Mesenchymal stem cell (in vitro differentiated cells and primary cell): ENCODE results near the gene MAMDC4.
"Not testable (repeated sequence)": the region's sequence is repeated elsewhere in the genome, so short reads cannot be mapped to it uniquely, and the experiment has no call there.

Experiments used
- DNase-seq: peaks from one replicate; pipeline ENCODE4 v3.0.0-alpha.2; 2013
- H2AFZ ChIP-seq: one replicate; pipeline ENCODE4 v1.6.1; 2013; ENCODE audit warnings: low read depth, mild to moderate bottlenecking, control low read depth, inconsistent platforms, low read length, moderate library complexity
- H2AK5ac ChIP-seq: 2 replicates; pipeline ENCODE4 v1.6.1; 2013; ENCODE audit warnings: low read length, moderate library complexity, mild to moderate bottlenecking, inconsistent platforms; ENCODE audit not compliant: severe bottlenecking
- H2BK120ac ChIP-seq: one replicate; pipeline ENCODE4 v1.6.1; 2013; ENCODE audit warnings: low read depth, mild to moderate bottlenecking, inconsistent platforms, low read length, moderate library complexity
- H2BK12ac ChIP-seq, 2 experiments: one replicate each; pipeline ENCODE4 v1.6.1; 2013; ENCODE audit warnings: inconsistent platforms in 2 of 2, low read length in 2 of 2, mild to moderate bottlenecking in 2 of 2, moderate library complexity in 2 of 2, control low read depth in 1 of 2
- H2BK15ac ChIP-seq: one replicate; pipeline ENCODE4 v1.6.1; 2013; ENCODE audit warnings: mild to moderate bottlenecking, low read depth, inconsistent platforms; ENCODE audit not compliant: poor library complexity, severe bottlenecking
- H2BK5ac ChIP-seq: 2 replicates; pipeline ENCODE4 v1.6.1; 2013; ENCODE audit warnings: low read depth, mild to moderate bottlenecking, low read length, control low read depth, inconsistent platforms; ENCODE audit not compliant: poor library complexity, severe bottlenecking
- H3K14ac ChIP-seq, 2 experiments: one replicate each; pipeline ENCODE4 v1.6.1; 2013; ENCODE audit warnings: inconsistent platforms in 2 of 2, low read length in 2 of 2, control low read depth in 1 of 2, mild to moderate bottlenecking in 1 of 2, moderate library complexity in 1 of 2
- H3K18ac ChIP-seq, 2 experiments: one replicate each; pipeline ENCODE4 v1.6.1; 2013; ENCODE audit warnings: inconsistent platforms in 2 of 2, low read length in 2 of 2, control low read depth in 1 of 2, low read depth in 1 of 2, mild to moderate bottlenecking in 1 of 2
- H3K23ac ChIP-seq, 2 experiments: one replicate each; pipeline ENCODE4 v1.6.1; 2013; ENCODE audit warnings: inconsistent platforms in 2 of 2, low read length in 2 of 2, mild to moderate bottlenecking in 2 of 2, moderate library complexity in 2 of 2, control low read depth in 1 of 2
- H3K27ac ChIP-seq: 2 replicates; pipeline ENCODE4 v1.5.1; 2013; ENCODE audit warnings: mild to moderate bottlenecking, moderate library complexity, low read length, control low read depth, inconsistent platforms; ENCODE audit not compliant: poor library complexity, severe bottlenecking
- H3K27me3 ChIP-seq, 2 experiments: 2 replicates each; pipeline versions ENCODE4 v1.6.1 to v1.7.0; 2013; ENCODE audit warnings: low read length in 2 of 2, mild to moderate bottlenecking in 2 of 2, moderate library complexity in 2 of 2, control low read depth in 1 of 2, inconsistent platforms in 1 of 2; ENCODE audit not compliant: control insufficient read depth in 1 of 2, insufficient read depth in 1 of 2
- H3K36me3 ChIP-seq, 2 experiments: 2 replicates each; pipeline versions ENCODE4 v1.6.1 to v1.7.0; 2013; ENCODE audit warnings: low read length in 2 of 2, control low read depth in 1 of 2, inconsistent platforms in 1 of 2, low read depth in 1 of 2, mild to moderate bottlenecking in 1 of 2; ENCODE audit not compliant: insufficient read depth in 2 of 2, control insufficient read depth in 1 of 2
- H3K4ac ChIP-seq, 2 experiments: one replicate each; pipeline ENCODE4 v1.6.1; 2013; ENCODE audit warnings: inconsistent platforms in 2 of 2, low read length in 2 of 2, mild to moderate bottlenecking in 2 of 2, moderate library complexity in 2 of 2, control low read depth in 1 of 2, low read depth in 1 of 2
- H3K4me1 ChIP-seq: 2 replicates; pipeline ENCODE4 v1.6.1; 2013; ENCODE audit warnings: low read depth, low read length, control low read depth; ENCODE audit not compliant: control insufficient read depth, insufficient read depth
- H3K4me2 ChIP-seq: 2 replicates; pipeline ENCODE4 v1.6.1; 2013; ENCODE audit warnings: low read length, mild to moderate bottlenecking, inconsistent platforms; ENCODE audit not compliant: poor library complexity, severe bottlenecking
- H3K4me3 ChIP-seq, 2 experiments: 2 replicates each; pipeline versions ENCODE4 v1.5.1 to v1.7.0; 2013; ENCODE audit warnings: low read length in 2 of 2, mild to moderate bottlenecking in 2 of 2, control low read depth in 1 of 2, low read depth in 1 of 2; ENCODE audit not compliant: insufficient read depth in 1 of 2
- H3K79me1 ChIP-seq: replicated peaks from 2 replicates; pipeline ENCODE4 v1.6.1; 2013; ENCODE audit warnings: mild to moderate bottlenecking, control low read depth, low read length, inconsistent platforms; ENCODE audit not compliant: poor library complexity, severe bottlenecking
- H3K9ac ChIP-seq: 2 replicates; pipeline ENCODE4 v1.7.0; 2013; ENCODE audit warnings: mild to moderate bottlenecking, low read length, moderate library complexity
- H3K9me3 ChIP-seq: 2 replicates; pipeline ENCODE4 v1.7.0; 2013; ENCODE audit warnings: mild to moderate bottlenecking, low read length; ENCODE audit not compliant: control insufficient read depth
- H4K8ac ChIP-seq: one replicate; pipeline ENCODE4 v1.6.1; 2013; ENCODE audit warnings: inconsistent platforms, mild to moderate bottlenecking, low read length, moderate library complexity
- H4K91ac ChIP-seq: one replicate; pipeline ENCODE4 v1.6.1; 2013; ENCODE audit warnings: mild to moderate bottlenecking, low read length, inconsistent platforms
- WGBS: methylation state at CpG from one replicate; pipeline ENCODE4 v1.1.7; 2013; ENCODE audit warnings: mixed read lengths; 5-methylcytosine and 5-hydroxymethylcytosine counted together

Gene MAMDC4

GRCh38 chr9:136863623-136864273 lies 11.6 kb downstream of the MAMDC4 start:
- Histone ChIP-seq H3K27ac (no peak overlapping the region), H3K36me3 (peaks cover 48 to 60% of the 10 kb centered on the region in 2 experiments), H3K4me1 (peaks cover 21% of the 10 kb centered on the region), H4K8ac (no peak overlapping the region), H2AK5ac (no peak overlapping the region), H3K23ac (no peak overlapping the region), H3K18ac (no peak overlapping the region), H3K9me3 (no peaks in the 10 kb centered on the region), H2BK15ac (no peak overlapping the region), H4K91ac (no peak overlapping the region), H3K14ac (no peak overlapping the region), H2AFZ (no peak overlapping the region), H3K4me3 (no peak overlapping the region), H3K4ac (no peak overlapping the region), H3K79me1 (peaks cover 34% of the 10 kb centered on the region), H2BK120ac (no peak overlapping the region), H3K4me2 (no peak overlapping the region), H2BK5ac (no peak overlapping the region), H3K9ac (peak overlapping the region; percentile 42), H2BK12ac (no peak overlapping the region), H3K27me3 (no peaks in the 10 kb centered on the region)
- 97% methylated on average over 12 of the region's 12 CpGs for WGBS
- DNase-seq: no peak

- H3K18ac ChIP-seq: peak overlapping the region in 1 of 2 experiments; percentile 17
- H3K9ac ChIP-seq: peak overlapping the region; percentile 75
- H3K4ac ChIP-seq: no peak overlapping the region
- no peaks in the 10 kb centered on the region for H3K9me3 ChIP-seq
- H3K4me2 ChIP-seq: peak overlapping the region; percentile 83
- DNase-seq: no peak
- peaks cover 25% of the 10 kb centered on the region for H3K79me1 ChIP-seq
- H3K27ac ChIP-seq: no peak overlapping the region
- H2AFZ ChIP-seq: no peak overlapping the region
- H3K4me3 ChIP-seq: peak overlapping the region; percentile 80 to 98
- H2BK15ac ChIP-seq: no peak overlapping the region
- peaks cover 10% of the 10 kb centered on the region for H3K4me1 ChIP-seq
- H4K8ac ChIP-seq: no peak overlapping the region
- no peak overlapping the region for H3K14ac ChIP-seq
- no peak overlapping the region for H2BK120ac ChIP-seq
- peak overlapping the region; percentile 55 for H2AK5ac ChIP-seq
- no peak overlapping the region for H2BK12ac ChIP-seq
- no peak overlapping the region for H3K23ac ChIP-seq
- 67% methylated on average over 11 of the region's 11 CpGs for WGBS
- H4K91ac ChIP-seq: peak overlapping the region; percentile 44
- peaks cover 46 to 48% of the 10 kb centered on the region in 2 experiments for H3K36me3 ChIP-seq
- H2BK5ac ChIP-seq: no peak overlapping the region
- no peaks in the 10 kb centered on the region for H3K27me3 ChIP-seq
These were observed 13.1 kb downstream of the MAMDC4 start for GRCh38 chr9:136865041-136865767.

- H4K8ac ChIP-seq: peak overlapping the region; percentile 88
- no peaks in the 10 kb centered on the region for H3K9me3 ChIP-seq
- H3K18ac ChIP-seq: peak overlapping the region; percentile 84 to 95
- peaks cover 10% of the 10 kb centered on the region for H3K4me1 ChIP-seq
- peak overlapping the region in 1 of 2 experiments; percentile 92 for H3K4ac ChIP-seq
- peak overlapping the region in 1 of 2 experiments; percentile 89 for H3K14ac ChIP-seq
- H3K27ac ChIP-seq: no peak overlapping the region
- H3K23ac ChIP-seq: peak overlapping the region in 1 of 2 experiments; percentile 81
- H2BK120ac ChIP-seq: peak overlapping the region; percentile 54
- peaks cover 25% of the 10 kb centered on the region for H3K79me1 ChIP-seq
- DNase-seq: no peak
- peak overlapping the region; percentile 62 for H2AFZ ChIP-seq
- H2BK15ac ChIP-seq: no peak overlapping the region
- no peaks in the 10 kb centered on the region for H3K27me3 ChIP-seq
- 1% methylated on average over 20 of the region's 20 CpGs for WGBS
- peak overlapping the region; percentile 80 to 98 for H3K4me3 ChIP-seq
- H3K9ac ChIP-seq: peak overlapping the region; percentile 86
- peak overlapping the region in 1 of 2 experiments; percentile 37 for H2BK12ac ChIP-seq
- H4K91ac ChIP-seq: peak overlapping the region; percentile 88
- H2AK5ac ChIP-seq: no peak overlapping the region
- H3K36me3 ChIP-seq: peaks cover 41 to 43% of the 10 kb centered on the region in 2 experiments
- no peak overlapping the region for H2BK5ac ChIP-seq
- peak overlapping the region; percentile 83 for H3K4me2 ChIP-seq
These were observed 13.6 kb downstream of the MAMDC4 start for GRCh38 chr9:136865768-136866103.

GRCh38 chr9:136866898-136867421 lies 14.8 kb downstream of the MAMDC4 start:
- H2AK5ac ChIP-seq, H4K8ac ChIP-seq, H2AFZ ChIP-seq, H4K91ac ChIP-seq, H2BK5ac ChIP-seq, H3K18ac ChIP-seq, H3K27ac ChIP-seq, H2BK12ac ChIP-seq, H3K14ac ChIP-seq, H3K9me3 ChIP-seq, H2BK15ac ChIP-seq, H3K23ac ChIP-seq, H2BK120ac ChIP-seq, H3K4ac ChIP-seq, H3K27me3 ChIP-seq, DNase-seq: not testable (repeated sequence)
- H3K4me2 ChIP-seq: peak overlapping the region; percentile 33
- peaks cover 19% of the 10 kb centered on the region for H3K79me1 ChIP-seq
- H3K4me3 ChIP-seq: peak overlapping the region; percentile 68 to 76
- H3K36me3 ChIP-seq: peaks cover 29 to 31% of the 10 kb centered on the region in 2 experiments
- H3K9ac ChIP-seq: peak overlapping the region; percentile 86
- H3K4me1 ChIP-seq: peaks cover 10% of the 10 kb centered on the region
- 96% methylated on average over 23 of the region's 29 CpGs for WGBS
